Body of pancreas (tissue), 4 donors: Measurements from ENCODE around the gene IFNAR1. TPM values are rescaled to one million over a fixed set of nuclear protein-coding genes. Genes with fewer than 3 reads are reported as not detected.

Source experiments
- ATAC-seq: fragments of 150-250 bp; one replicate; pipeline ENCODE4 v1.9.1; 2016
- DNase-seq, 4 donors: peaks; one replicate each; pipeline ENCODE4 v3.0.0-alpha.2; 2019
- H3K27ac ChIP-seq, 4 donors: fragments of 200-600 bp; sonication (generic); 1 replicate in 3 of 4; 2 replicates in 1 of 4; pipeline versions ENCODE4 v1.5.1 to v1.6.1; 2016 to 2019; ENCODE audit warnings: mild to moderate bottlenecking in 1 of 4, mixed read lengths in 1 of 4, moderate library complexity in 1 of 4
- H3K27me3 ChIP-seq, 2 donors: fragments of 200-600 bp; sonication (generic); one replicate each; pipeline ENCODE4 v1.6.0; 2016; ENCODE audit warnings: mild to moderate bottlenecking in 1 of 2
- H3K36me3 ChIP-seq, 2 donors: fragments of 200-600 bp; sonication (generic); replicated peaks in 1 of 2; 2 replicates each; pipeline ENCODE4 v1.5.1; 2016; ENCODE audit warnings: low read depth in 2 of 2; ENCODE audit not compliant: insufficient read depth in 1 of 2
- H3K4me1 ChIP-seq: fragments of 200-600 bp; sonication (generic); one replicate; pipeline ENCODE4 v1.6.0; 2016
- H3K4me3 ChIP-seq, 2 donors: fragments of 200-600 bp; sonication (generic); 1 replicate in 1 of 2; 2 replicates in 1 of 2; pipeline ENCODE4 v1.5.1; 2016 to 2019
- H3K9me3 ChIP-seq, 3 donors: fragments of 200-600 bp; sonication (generic); 1 replicate in 2 of 3; 2 replicates in 1 of 3; pipeline ENCODE4 v1.5.1; 2016
- POLR2A ChIP-seq, 3 donors: fragments of 450-650 bp; IDR thresholded peaks; one replicate each; pipeline ENCODE4 v1.6.1; 2016; ENCODE audit warnings: antibody characterized with exemption in 3 of 3, mild to moderate bottlenecking in 2 of 3
- WGBS, 2 donors: methylation state at CpG; one replicate each; pipeline ENCODE4 v1.1.5; 2017; 5-methylcytosine and 5-hydroxymethylcytosine counted together
- intact Hi-C: fragments of 100-400 bp; cut with DNase I; formaldehyde crosslinking; loops from one replicate; pipeline ENCODE4 v1.15.1; 2023
- total RNA-seq, 2 donors: library from RNA; depleted of rRNA; stranded (reverse); fragments of >200 nt; gene quantifications; one replicate each; pipeline ENCODE4 v1.1.0, GENCODE V29; 2016
- TF ChIP-seq, protein P1 (sequence below), 7 experiments: fragments of 450-650 bp in 4 of 7; fragments of 200-600 bp in 3 of 7; sonication (generic) in 3 of 7; IDR thresholded peaks; one replicate each; pipeline ENCODE4 v1.5.1; 2016 to 2019; ENCODE audit warnings: antibody characterized with exemption in 7 of 7

Gene IFNAR1
- total RNA-seq, 2 donors from 2014 or later = 14.2 to 17.9 TPM

DNA sequence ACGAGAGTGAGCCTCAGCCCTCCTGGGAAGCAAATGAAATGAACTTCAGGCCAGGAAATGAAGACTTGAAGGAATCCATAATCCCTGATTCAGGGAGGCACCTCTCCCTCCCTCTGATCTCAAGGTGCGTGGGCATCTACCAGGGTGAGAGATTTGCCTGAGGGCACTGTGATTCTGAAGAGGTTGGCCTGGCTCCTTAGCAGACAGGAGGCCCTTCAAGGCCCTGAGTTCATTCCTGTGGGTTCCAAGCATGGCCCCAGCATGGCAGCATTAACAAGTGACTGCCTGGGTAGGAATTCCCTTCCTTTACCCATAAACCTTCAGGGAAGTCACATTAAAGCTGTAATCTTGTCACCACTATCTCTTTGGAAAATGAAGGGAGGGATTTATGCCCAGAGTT, 48.7 kb downstream of the IFNAR1 start:
- TF ChIP-seq, protein P1, sequence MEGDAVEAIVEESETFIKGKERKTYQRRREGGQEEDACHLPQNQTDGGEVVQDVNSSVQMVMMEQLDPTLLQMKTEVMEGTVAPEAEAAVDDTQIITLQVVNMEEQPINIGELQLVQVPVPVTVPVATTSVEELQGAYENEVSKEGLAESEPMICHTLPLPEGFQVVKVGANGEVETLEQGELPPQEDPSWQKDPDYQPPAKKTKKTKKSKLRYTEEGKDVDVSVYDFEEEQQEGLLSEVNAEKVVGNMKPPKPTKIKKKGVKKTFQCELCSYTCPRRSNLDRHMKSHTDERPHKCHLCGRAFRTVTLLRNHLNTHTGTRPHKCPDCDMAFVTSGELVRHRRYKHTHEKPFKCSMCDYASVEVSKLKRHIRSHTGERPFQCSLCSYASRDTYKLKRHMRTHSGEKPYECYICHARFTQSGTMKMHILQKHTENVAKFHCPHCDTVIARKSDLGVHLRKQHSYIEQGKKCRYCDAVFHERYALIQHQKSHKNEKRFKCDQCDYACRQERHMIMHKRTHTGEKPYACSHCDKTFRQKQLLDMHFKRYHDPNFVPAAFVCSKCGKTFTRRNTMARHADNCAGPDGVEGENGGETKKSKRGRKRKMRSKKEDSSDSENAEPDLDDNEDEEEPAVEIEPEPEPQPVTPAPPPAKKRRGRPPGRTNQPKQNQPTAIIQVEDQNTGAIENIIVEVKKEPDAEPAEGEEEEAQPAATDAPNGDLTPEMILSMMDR (IDR thresholded peaks at IDR 0.05) = no peak
- TF ChIP-seq POLR2A (IDR thresholded peaks at IDR 0.05) = no peak
- peak overlapping the region in 1 of 4 donors; percentile 74 for H3K27ac ChIP-seq
- H3K4me1 ChIP-seq = no peaks in the 10 kb centered on the region
- H3K27me3 ChIP-seq = no peaks in the 10 kb centered on the region
- no peak overlapping the region for H3K4me3 ChIP-seq
- no peaks in the 10 kb centered on the region for H3K36me3 ChIP-seq
- DNase-seq (no peak), ATAC-seq (no peak)
- no peaks in the 10 kb centered on the region for H3K9me3 ChIP-seq
- intact Hi-C loops = no loop called here
- 60 to 74% methylated on average over 2 of the region's 2 CpGs for WGBS, 2 donors

DNA sequence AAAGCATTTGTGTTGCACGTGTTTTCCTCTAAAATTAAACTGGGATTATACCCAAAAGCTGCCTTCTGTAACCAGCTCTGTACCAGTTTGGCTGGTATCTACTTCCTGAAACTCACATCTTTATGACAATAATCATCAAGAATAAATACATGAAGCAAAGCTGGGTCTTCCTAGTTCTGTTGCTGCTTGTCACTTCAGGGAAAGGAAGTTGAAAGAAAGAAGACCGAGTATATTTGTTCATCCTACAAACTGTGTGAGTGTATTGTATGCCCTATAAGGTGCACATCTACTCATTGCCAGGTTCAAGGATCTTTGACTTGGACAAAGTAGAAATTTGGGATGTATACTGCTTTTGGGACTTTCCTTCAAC, 49.3 kb downstream of the IFNAR1 start:
- Histone ChIP-seq H3K36me3 (no peaks in the 10 kb centered on the region), H3K4me3 (no peak overlapping the region), H3K9me3 (no peaks in the 10 kb centered on the region), H3K27me3 (no peaks in the 10 kb centered on the region), H3K4me1 (no peaks in the 10 kb centered on the region), H3K27ac (peak overlapping the region in 1 of 4 donors; percentile 74)
- DNase-seq (no peak), ATAC-seq (no peak)
- WGBS, 2 donors = 43 to 55% methylated on average over 2 of the region's 2 CpGs
- no peak for TF ChIP-seq POLR2A (IDR thresholded peaks at IDR 0.05)
- TF ChIP-seq, protein P1 (IDR thresholded peaks at IDR 0.05) = no peak
- intact Hi-C loops = no loop called here

DNA sequence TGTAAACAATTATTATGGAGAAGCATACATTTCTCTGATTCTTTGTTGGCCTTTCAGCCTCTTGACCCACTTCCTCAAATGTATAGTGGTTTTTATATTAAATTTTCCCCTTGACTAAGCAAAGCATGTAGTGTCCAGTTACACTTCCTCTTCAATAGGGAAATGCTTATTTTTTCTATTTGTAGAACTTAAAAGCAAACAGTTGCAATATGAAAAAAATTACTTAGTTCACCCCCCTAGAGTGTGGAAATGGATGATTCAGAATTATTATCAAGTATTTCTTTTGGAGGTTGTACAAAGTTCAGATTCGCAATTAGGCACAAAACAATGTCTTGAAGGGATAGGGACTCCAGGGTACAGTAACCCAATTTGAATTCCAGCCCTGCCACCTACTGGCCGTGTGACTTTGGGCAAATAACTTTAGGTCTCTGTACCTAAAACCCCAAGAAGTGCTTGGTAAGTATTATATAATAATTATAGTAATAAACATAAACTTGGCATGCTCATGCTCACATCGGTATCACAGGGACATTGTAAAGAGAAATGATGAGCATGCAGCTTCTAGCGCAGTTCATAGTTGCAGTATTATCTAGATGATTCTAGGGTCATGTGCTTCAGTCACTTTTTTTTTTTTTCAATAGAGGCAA, 49.8 kb downstream of the IFNAR1 start:
- Histone ChIP-seq H3K9me3 (no peaks in the 10 kb centered on the region), H3K27ac (peak overlapping the region in 1 of 4 donors; percentile 74), H3K27me3 (no peaks in the 10 kb centered on the region), H3K36me3 (no peaks in the 10 kb centered on the region), H3K4me1 (no peaks in the 10 kb centered on the region), H3K4me3 (no peak overlapping the region)
- ATAC-seq (peak; percentile 69), DNase-seq (peak; percentile 42 to 67 (median 60))
- intact Hi-C loops = no loop called here
- TF ChIP-seq, protein P1 (IDR thresholded peaks at IDR 0.05) = peak; percentile 38 to 68 (median 57)
- no peak for TF ChIP-seq POLR2A (IDR thresholded peaks at IDR 0.05)
- WGBS, 2 donors = 9% methylated on average over 4 of the region's 4 CpGs

DNA sequence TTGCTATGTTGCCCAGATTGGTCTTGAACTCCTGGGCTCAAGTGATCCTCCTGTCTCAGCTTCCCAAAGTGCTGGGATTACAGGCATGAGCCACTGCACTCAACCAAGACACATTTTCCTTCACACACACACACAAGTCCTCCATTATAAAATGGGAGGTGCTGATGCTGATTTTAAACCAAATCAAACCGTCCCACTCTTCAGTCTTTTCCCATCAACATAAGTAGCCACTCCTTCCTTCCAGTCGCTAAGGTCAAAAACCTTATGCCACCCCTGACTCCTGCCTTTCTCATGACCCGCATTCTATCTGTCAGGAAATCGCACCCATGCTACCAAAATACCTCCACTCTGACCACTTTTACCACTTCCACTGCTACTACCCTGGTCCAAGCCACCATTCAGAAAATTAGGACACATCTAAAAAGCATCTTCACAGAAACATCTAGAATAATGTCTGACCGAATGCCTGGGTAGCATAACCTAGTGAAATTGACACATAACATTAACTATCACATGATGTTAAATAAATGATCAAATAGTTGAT, 50.4 kb downstream of the IFNAR1 start:
- no peaks in the 10 kb centered on the region for H3K9me3 ChIP-seq
- no peaks in the 10 kb centered on the region for H3K4me1 ChIP-seq
- DNase-seq (no peak), ATAC-seq (no peak)
- H3K36me3 ChIP-seq = no peaks in the 10 kb centered on the region
- H3K27me3 ChIP-seq = no peaks in the 10 kb centered on the region
- H3K27ac ChIP-seq = peak overlapping the region in 1 of 4 donors; percentile 49
- intact Hi-C loops = no loop called here
- 49 to 58% methylated on average over 5 of the region's 5 CpGs for WGBS, 2 donors
- TF ChIP-seq, protein P1 (IDR thresholded peaks at IDR 0.05) = no peak
- TF ChIP-seq POLR2A (IDR thresholded peaks at IDR 0.05) = no peak
- H3K4me3 ChIP-seq = no peak overlapping the region
